SK-N-DZ (cell line): ENCODE data around the gene LRFN5.
"Not testable (repeated sequence)": the region's sequence is repeated elsewhere in the genome, so short reads cannot be mapped to it uniquely, and the experiment has no call there.

Experiments
- DNase-seq: peaks from one replicate; pipeline ENCODE4 v3.0.0-alpha.2; 2015; ENCODE audit warnings: low spot score
- small RNA-seq, 2 experiments: library from RNA; depleted of rRNA; stranded (forward); fragments of <200 nt; gene quantifications; one replicate each; pipeline ENCODE3, GENCODE V24; 2014

The LRFN5 gene

GRCh38 chr14:41899416-41899815 lies 292.7 kb downstream of the LRFN5 start:
- DNase-seq = no peak

- no peak for DNase-seq
Measured at GRCh38 chr14:41900644-41901043, 294.0 kb downstream of the LRFN5 start.

GRCh38 chr14:41901089-41901488 lies 294.4 kb downstream of the LRFN5 start:
- DNase-seq = no peak

- DNase-seq = no peak
Measured at GRCh38 chr14:41905394-41905964, 298.8 kb downstream of the LRFN5 start.

- DNase-seq = not testable (repeated sequence)
Measured at GRCh38 chr14:41911155-41911554, 304.5 kb downstream of the LRFN5 start.

- DNase-seq = no peak
Measured at GRCh38 chr14:41913398-41913797, 306.7 kb downstream of the LRFN5 start.

GRCh38 chr14:41915732-41916131 lies 309.1 kb downstream of the LRFN5 start:
- no peak for DNase-seq

- DNase-seq = no peak
Measured at GRCh38 chr14:41916313-41916712, 309.6 kb downstream of the LRFN5 start.

- DNase-seq = no peak
Measured at GRCh38 chr14:41925409-41925808, 318.7 kb downstream of the LRFN5 start.

- DNase-seq = no peak
Measured at GRCh38 chr14:41950428-41951151, 343.9 kb downstream of the LRFN5 start.

Small RNA genes lying within 50 kb of the gene (small RNA-seq; reads per million reads assigned to genes)
- 0 reads per million in 2 experiments for gene RF00322
